ENCODE data around the gene ATP2B2. TPM values are rescaled to one million over a fixed set of nuclear protein-coding genes. Genes with fewer than 3 reads are reported as not detected.

Gene ATP2B2
- total and polyA plus RNA-seq, 2 experiments from 2014 or later = 0.66 to 1.8 TPM

DNA sequence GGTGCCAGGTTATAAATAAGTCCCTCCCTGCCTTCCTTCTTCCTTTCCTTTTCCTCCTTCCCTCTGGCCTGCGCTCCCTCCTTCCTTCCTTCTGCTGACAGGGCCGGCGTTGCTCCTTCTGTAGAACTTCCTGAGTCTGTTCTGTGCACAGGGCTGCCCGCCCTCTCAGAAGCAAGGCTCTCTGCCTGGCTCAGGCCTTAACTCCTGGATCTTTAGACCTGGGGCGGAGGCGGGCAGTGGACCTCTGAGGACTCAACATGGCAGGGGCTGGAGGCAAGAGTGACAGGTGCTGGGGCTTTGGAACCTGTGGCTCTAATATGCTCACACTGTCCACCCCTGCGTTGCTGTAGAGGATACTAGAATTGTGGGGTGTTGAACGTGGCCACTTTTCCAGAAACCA lies 98.0 kb downstream of the ATP2B2 start:
- 85% methylated on average over 8 of the region's 8 CpGs for WGBS (ENCODE audit: low lambda C conversion rate, missing lambda C conversion rate)
- Histone ChIP-seq H3K9me2 (replicated peaks; ENCODE audit: insufficient read depth) (no peaks in the 10 kb centered on the region), H2AFZ (no peak overlapping the region), H3K4me3 (no peak overlapping the region), H3K4me1 (ENCODE audit: insufficient read depth) (no peaks in the 10 kb centered on the region), H3K4me2 (no peak overlapping the region), H3K9me3 (ENCODE audit: low read depth) (no peaks in the 10 kb centered on the region), H3K27me3 (no peaks in the 10 kb centered on the region), H3K36me3 (replicated peaks; ENCODE audit: insufficient read depth, low read depth) (no peaks in the 10 kb centered on the region), H4K20me1 (ENCODE audit: insufficient read depth, poor library complexity, severe bottlenecking) (no peaks in the 10 kb centered on the region), H3K27ac (no peak overlapping the region), H3K79me2 (no peaks in the 10 kb centered on the region)
- no peak for DNase-seq (ENCODE audit: low spot score)
- TF ChIP-seq, protein P1, sequence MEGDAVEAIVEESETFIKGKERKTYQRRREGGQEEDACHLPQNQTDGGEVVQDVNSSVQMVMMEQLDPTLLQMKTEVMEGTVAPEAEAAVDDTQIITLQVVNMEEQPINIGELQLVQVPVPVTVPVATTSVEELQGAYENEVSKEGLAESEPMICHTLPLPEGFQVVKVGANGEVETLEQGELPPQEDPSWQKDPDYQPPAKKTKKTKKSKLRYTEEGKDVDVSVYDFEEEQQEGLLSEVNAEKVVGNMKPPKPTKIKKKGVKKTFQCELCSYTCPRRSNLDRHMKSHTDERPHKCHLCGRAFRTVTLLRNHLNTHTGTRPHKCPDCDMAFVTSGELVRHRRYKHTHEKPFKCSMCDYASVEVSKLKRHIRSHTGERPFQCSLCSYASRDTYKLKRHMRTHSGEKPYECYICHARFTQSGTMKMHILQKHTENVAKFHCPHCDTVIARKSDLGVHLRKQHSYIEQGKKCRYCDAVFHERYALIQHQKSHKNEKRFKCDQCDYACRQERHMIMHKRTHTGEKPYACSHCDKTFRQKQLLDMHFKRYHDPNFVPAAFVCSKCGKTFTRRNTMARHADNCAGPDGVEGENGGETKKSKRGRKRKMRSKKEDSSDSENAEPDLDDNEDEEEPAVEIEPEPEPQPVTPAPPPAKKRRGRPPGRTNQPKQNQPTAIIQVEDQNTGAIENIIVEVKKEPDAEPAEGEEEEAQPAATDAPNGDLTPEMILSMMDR (IDR thresholded peaks at IDR 0.05; ENCODE audit: poor library complexity) = no peak
- TF ChIP-seq EZH2phosphoT487 (IDR thresholded peaks at IDR 0.05; ENCODE audit: low read depth, severe bottlenecking, unreplicated experiment) (no peak), EZH2 (IDR thresholded peaks at IDR 0.05; ENCODE audit: borderline replicate concordance) (no peak)

DNA sequence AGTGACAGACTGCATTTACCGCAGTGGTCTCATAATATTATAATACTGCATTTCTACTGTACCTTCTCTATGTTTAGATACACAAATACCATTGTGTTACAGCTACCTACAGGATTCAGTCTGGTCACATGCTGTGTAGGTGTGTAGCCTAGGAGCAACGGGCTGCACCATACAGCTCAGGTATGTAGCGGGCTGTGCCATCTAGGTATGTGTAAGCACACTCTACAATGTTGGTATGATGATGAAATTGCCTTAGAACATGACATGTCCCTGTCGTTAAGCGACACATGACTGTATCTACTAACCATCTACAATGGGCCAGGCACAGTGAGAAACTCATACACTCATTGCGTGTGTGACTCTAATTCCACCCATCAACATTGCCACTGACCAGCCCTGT lies 99.0 kb downstream of the ATP2B2 start:
- H3K36me3 ChIP-seq (replicated peaks; ENCODE audit: insufficient read depth, low read depth) = no peaks in the 10 kb centered on the region
- H3K27ac ChIP-seq = no peak overlapping the region
- no peaks in the 10 kb centered on the region for H4K20me1 ChIP-seq (ENCODE audit: insufficient read depth, poor library complexity, severe bottlenecking)
- H3K9me2 ChIP-seq (replicated peaks; ENCODE audit: insufficient read depth) = no peaks in the 10 kb centered on the region
- H2AFZ ChIP-seq = no peak overlapping the region
- H3K79me2 ChIP-seq = no peaks in the 10 kb centered on the region
- no peak overlapping the region for H3K4me3 ChIP-seq
- WGBS (ENCODE audit: low lambda C conversion rate, missing lambda C conversion rate) = 68% methylated on average over 6 of the region's 6 CpGs
- H3K9me3 ChIP-seq (ENCODE audit: low read depth) = no peaks in the 10 kb centered on the region
- no peaks in the 10 kb centered on the region for H3K4me1 ChIP-seq (ENCODE audit: insufficient read depth)
- no peak overlapping the region for H3K4me2 ChIP-seq
- no peak for TF ChIP-seq EZH2phosphoT487 (IDR thresholded peaks at IDR 0.05; ENCODE audit: low read depth, severe bottlenecking, unreplicated experiment)
- TF ChIP-seq EZH2 (IDR thresholded peaks at IDR 0.05; ENCODE audit: borderline replicate concordance) = no peak
- TF ChIP-seq, protein P1 (IDR thresholded peaks at IDR 0.05; ENCODE audit: poor library complexity) = no peak
- DNase-seq (ENCODE audit: low spot score) = no peak
- no peaks in the 10 kb centered on the region for H3K27me3 ChIP-seq

DNA sequence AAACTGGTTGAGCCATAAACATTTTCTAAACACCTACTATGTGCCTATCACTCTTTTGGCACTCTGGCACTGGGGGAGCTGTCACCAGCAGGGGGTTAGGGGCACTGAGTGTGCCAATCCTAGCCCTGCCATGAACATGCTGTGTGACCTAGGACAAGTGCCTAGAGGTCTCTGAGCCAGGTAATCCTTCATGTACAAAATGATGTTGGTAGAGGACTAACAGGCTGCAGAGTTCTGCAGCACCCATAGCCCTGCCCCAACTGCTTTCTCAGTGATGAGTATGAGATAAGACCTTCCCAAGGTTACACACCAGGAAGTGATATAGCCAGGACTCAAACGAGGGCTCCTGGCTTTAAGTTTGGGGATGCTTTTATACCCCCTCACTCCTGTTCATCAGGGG lies 99.6 kb downstream of the ATP2B2 start:
- no peaks in the 10 kb centered on the region for H3K27me3 ChIP-seq
- H3K27ac ChIP-seq = no peak overlapping the region
- H2AFZ ChIP-seq = no peak overlapping the region
- no peaks in the 10 kb centered on the region for H3K9me3 ChIP-seq (ENCODE audit: low read depth)
- no peak overlapping the region for H3K4me3 ChIP-seq
- H3K4me2 ChIP-seq = no peak overlapping the region
- WGBS (ENCODE audit: low lambda C conversion rate, missing lambda C conversion rate) = 71% methylated on average over 1 of the region's 1 CpG
- H3K9me2 ChIP-seq (replicated peaks; ENCODE audit: insufficient read depth) = no peaks in the 10 kb centered on the region
- no peak for DNase-seq (ENCODE audit: low spot score)
- H4K20me1 ChIP-seq (ENCODE audit: insufficient read depth, poor library complexity, severe bottlenecking) = no peaks in the 10 kb centered on the region
- no peaks in the 10 kb centered on the region for H3K4me1 ChIP-seq (ENCODE audit: insufficient read depth)
- no peaks in the 10 kb centered on the region for H3K36me3 ChIP-seq (replicated peaks; ENCODE audit: insufficient read depth, low read depth)
- no peaks in the 10 kb centered on the region for H3K79me2 ChIP-seq
- TF ChIP-seq EZH2 (IDR thresholded peaks at IDR 0.05; ENCODE audit: borderline replicate concordance) (no peak), EZH2phosphoT487 (IDR thresholded peaks at IDR 0.05; ENCODE audit: low read depth, severe bottlenecking, unreplicated experiment) (no peak)
- TF ChIP-seq, protein P1 (IDR thresholded peaks at IDR 0.05; ENCODE audit: poor library complexity) = no peak

DNA sequence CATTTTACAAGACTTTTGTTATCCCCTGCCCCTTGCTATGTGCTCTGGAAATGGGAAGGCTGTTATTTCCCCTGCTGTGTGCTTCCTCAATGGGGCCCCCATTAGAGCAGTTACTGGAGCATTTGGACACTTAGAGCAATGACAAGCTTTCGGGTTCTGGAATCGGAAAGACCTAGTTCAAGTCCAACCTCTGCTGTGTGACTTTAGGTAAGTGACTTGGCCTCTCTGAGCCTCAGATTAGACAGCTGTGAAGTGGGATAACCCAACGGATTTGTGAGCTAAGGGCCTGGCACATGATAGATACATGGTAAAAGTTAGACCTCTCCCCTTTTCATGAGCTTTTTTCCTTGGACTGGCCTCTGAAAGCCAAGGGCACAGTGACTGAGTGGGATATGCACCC lies 100.5 kb downstream of the ATP2B2 start:
- H3K9me3 ChIP-seq (ENCODE audit: low read depth) = no peaks in the 10 kb centered on the region
- TF ChIP-seq EZH2phosphoT487 (IDR thresholded peaks at IDR 0.05; ENCODE audit: low read depth, severe bottlenecking, unreplicated experiment) (no peak), EZH2 (IDR thresholded peaks at IDR 0.05; ENCODE audit: borderline replicate concordance) (no peak)
- TF ChIP-seq, protein P1 (IDR thresholded peaks at IDR 0.05; ENCODE audit: poor library complexity) = no peak
- H3K27ac ChIP-seq = no peak overlapping the region
- no peaks in the 10 kb centered on the region for H3K79me2 ChIP-seq
- no peak overlapping the region for H2AFZ ChIP-seq
- no peaks in the 10 kb centered on the region for H3K4me1 ChIP-seq (ENCODE audit: insufficient read depth)
- no peak overlapping the region for H3K4me2 ChIP-seq
- H4K20me1 ChIP-seq (ENCODE audit: insufficient read depth, poor library complexity, severe bottlenecking) = no peaks in the 10 kb centered on the region
- H3K27me3 ChIP-seq = no peaks in the 10 kb centered on the region
- H3K9me2 ChIP-seq (replicated peaks; ENCODE audit: insufficient read depth) = no peaks in the 10 kb centered on the region
- no peak overlapping the region for H3K4me3 ChIP-seq
- no peak for DNase-seq (ENCODE audit: low spot score)
- 82% methylated on average over 3 of the region's 3 CpGs for WGBS (ENCODE audit: low lambda C conversion rate, missing lambda C conversion rate)
- no peaks in the 10 kb centered on the region for H3K36me3 ChIP-seq (replicated peaks; ENCODE audit: insufficient read depth, low read depth)
